B cell (primary cell): ENCODE measurements around the gene SLC1A4. TPM values are rescaled to one million over a fixed set of nuclear protein-coding genes. Genes with fewer than 3 reads are reported as not detected.

Experiments used
- ATAC-seq: fragments of 200-7000 bp; cut with Tn5 transposase; one replicate; pipeline ENCODE4 v1.10.0; 2021; ENCODE audit warnings: low read depth, mild to moderate bottlenecking, moderate number of reproducible peaks, moderate library complexity
- CTCF ChIA-PET: fragments of 350-600 bp; sonication (Branson Sonifier 250); formaldehyde crosslinking; loops from one replicate; lab custom pipeline; 2021; ENCODE audit warnings: antibody characterized with exemption, inconsistent platforms; lab: Charles Lee
- POLR2A ChIA-PET: fragments of 350-600 bp; sonication (Branson Sonifier 250); formaldehyde crosslinking; loops from one replicate; lab custom pipeline; 2021; ENCODE audit warnings: antibody characterized with exemption; lab: Charles Lee
- DNase-seq: peaks from one replicate; pipeline ENCODE4 v3.0.0; 2013
- H2AFZ ChIP-seq: 2 replicates; pipeline ENCODE4 v1.6.1; 2012; ENCODE audit warnings: mild to moderate bottlenecking, low read depth, low read length; ENCODE audit not compliant: insufficient read depth, poor library complexity, severe bottlenecking
- H3K27ac ChIP-seq, 2 donors: 1 replicate in 1 of 2; 2 replicates in 1 of 2; pipeline ENCODE4 v1.5.1; 2012 to 2013; ENCODE audit warnings: low read length in 2 of 2, mild to moderate bottlenecking in 2 of 2, moderate library complexity in 1 of 2
- H3K27me3 ChIP-seq, 4 experiments: fragments of 200-600 bp in 1 of 4; sonication (generic) in 1 of 4; replicated peaks in 1 of 4; 1 replicate in 2 of 4; 2 replicates in 2 of 4; pipeline versions ENCODE4 v1.6.1 to v1.7.0; 2013 to 2016; ENCODE audit warnings: low read length in 3 of 4, mild to moderate bottlenecking in 2 of 4, mixed read lengths in 1 of 4, moderate library complexity in 1 of 4; ENCODE audit not compliant: insufficient read depth in 4 of 4, control insufficient read depth in 3 of 4; ENCODE audit errors: control extremely low read depth in 1 of 4
- H3K36me3 ChIP-seq, 2 experiments: replicated peaks in 1 of 2; 1 replicate in 1 of 2; 2 replicates in 1 of 2; pipeline versions ENCODE4 v1.6.1 to v1.7.1; 2013; ENCODE audit warnings: low read length in 1 of 2; ENCODE audit not compliant: insufficient read depth in 2 of 2, control insufficient read depth in 1 of 2; ENCODE audit errors: control extremely low read depth in 1 of 2, extremely low read depth in 1 of 2
- H3K4me1 ChIP-seq, 2 donors: fragments of 200-600 bp in 1 of 2; sonication (generic) in 1 of 2; 1 replicate in 1 of 2; 2 replicates in 1 of 2; pipeline versions ENCODE4 v1.5.1 to v1.6.1; 2013 to 2017; ENCODE audit warnings: low read length in 2 of 2; ENCODE audit not compliant: control insufficient read depth in 2 of 2, insufficient read depth in 2 of 2
- H3K4me2 ChIP-seq: replicated peaks from 2 replicates; pipeline ENCODE3; 2012; ENCODE audit warnings: mild to moderate bottlenecking, low read depth, low read length; ENCODE audit not compliant: poor library complexity, severe bottlenecking
- H3K4me3 ChIP-seq, 5 experiments: fragments of 200-600 bp in 1 of 5; sonication (generic) in 1 of 5; 1 replicate in 3 of 5; 2 replicates in 2 of 5; pipeline versions ENCODE4 v1.5.1 to v1.7.0; 2011 to 2016; ENCODE audit warnings: low read length in 4 of 5, mild to moderate bottlenecking in 4 of 5, low read depth in 2 of 5, control low read depth in 1 of 5, moderate library complexity in 1 of 5; ENCODE audit not compliant: insufficient read depth in 1 of 5; ENCODE audit errors: control extremely low read depth in 1 of 5, extremely low read depth in 1 of 5
- H3K79me2 ChIP-seq: fragments of 200-600 bp; sonication (generic); one replicate; pipeline ENCODE4 v1.6.0; 2016; ENCODE audit warnings: low read length; ENCODE audit not compliant: control insufficient read depth, insufficient read depth
- H3K9ac ChIP-seq: fragments of 200-600 bp; sonication (generic); 2 replicates; pipeline ENCODE4 v1.6.1; 2017; ENCODE audit warnings: mild to moderate bottlenecking, low read length, moderate library complexity
- H3K9me3 ChIP-seq, 3 donors: one replicate each; pipeline versions ENCODE4 v1.6.1 to v1.7.1; 2013; ENCODE audit warnings: low read length in 2 of 3; ENCODE audit not compliant: control insufficient read depth in 2 of 3, insufficient read depth in 1 of 3; ENCODE audit errors: control extremely low read depth in 1 of 3
- H4K20me1 ChIP-seq: 2 replicates; pipeline ENCODE4 v1.6.0; 2012; ENCODE audit warnings: mild to moderate bottlenecking, low read length; ENCODE audit not compliant: insufficient read depth, control insufficient read depth, poor library complexity, severe bottlenecking
- H3K27ac Mint-ChIP-seq: one replicate; pipeline ENCODE4 v1.8.0; 2021; ENCODE audit warnings: mixed read lengths
- H3K27me3 Mint-ChIP-seq: one replicate; pipeline ENCODE4 v1.8.0; 2021; ENCODE audit warnings: mixed read lengths
- H3K4me1 Mint-ChIP-seq: one replicate; pipeline ENCODE4 v1.8.0; 2021; ENCODE audit warnings: mixed read lengths
- H3K4me3 Mint-ChIP-seq: one replicate; pipeline ENCODE4 v1.8.0; 2021; ENCODE audit warnings: mixed read lengths
- H3K9me3 Mint-ChIP-seq: one replicate; pipeline ENCODE4 v1.8.0; 2022; ENCODE audit warnings: mixed read lengths; ENCODE audit not compliant: insufficient read depth
- EZH2 ChIP-seq: IDR thresholded peaks from 2 replicates; pipeline ENCODE4 v1.6.1; 2012; ENCODE audit warnings: borderline replicate concordance, low read depth, mild to moderate bottlenecking, moderate library complexity, low read length; ENCODE audit not compliant: insufficient read depth, poor library complexity, severe bottlenecking
- WGBS: methylation state at CpG from one replicate; pipeline ENCODE4 v1.1.5; 2013; ENCODE audit warnings: missing lambda C conversion rate; ENCODE audit not compliant: insufficient coverage; 5-methylcytosine and 5-hydroxymethylcytosine counted together
- intact Hi-C: fragments of 100-400 bp; cut with micrococcal nuclease; formaldehyde crosslinking; loops from one replicate; pipeline ENCODE4 v1.10.0; 2022
- polyA plus RNA-seq: library from polyadenylated mRNA; depleted of rRNA; stranded (reverse); fragments of >200 nt; gene quantifications from 2 replicates; pipeline ENCODE4 v1.2.3, GENCODE V29; 2012
- total RNA-seq, 2 donors: library from RNA; stranded (reverse); fragments of 120-200 nt in 1 of 2; gene quantifications; 1 replicate in 1 of 2; 2 replicates in 1 of 2; pipeline versions ENCODE4 v1.2.3 to v1.2.4, GENCODE V29; 2013 to 2022
- TF ChIP-seq, protein P1 (sequence below): fragments of 200-600 bp; IDR thresholded peaks from one replicate; pipeline ENCODE4 v1.8.0; 2022; ENCODE audit warnings: antibody characterized with exemption, mild to moderate bottlenecking

SLC1A4 gene
- total and polyA plus RNA-seq, 2 donors (not counting 1 experiment from before 2014, with no cell fraction given) = 1.7 to 15.7 TPM

DNA sequence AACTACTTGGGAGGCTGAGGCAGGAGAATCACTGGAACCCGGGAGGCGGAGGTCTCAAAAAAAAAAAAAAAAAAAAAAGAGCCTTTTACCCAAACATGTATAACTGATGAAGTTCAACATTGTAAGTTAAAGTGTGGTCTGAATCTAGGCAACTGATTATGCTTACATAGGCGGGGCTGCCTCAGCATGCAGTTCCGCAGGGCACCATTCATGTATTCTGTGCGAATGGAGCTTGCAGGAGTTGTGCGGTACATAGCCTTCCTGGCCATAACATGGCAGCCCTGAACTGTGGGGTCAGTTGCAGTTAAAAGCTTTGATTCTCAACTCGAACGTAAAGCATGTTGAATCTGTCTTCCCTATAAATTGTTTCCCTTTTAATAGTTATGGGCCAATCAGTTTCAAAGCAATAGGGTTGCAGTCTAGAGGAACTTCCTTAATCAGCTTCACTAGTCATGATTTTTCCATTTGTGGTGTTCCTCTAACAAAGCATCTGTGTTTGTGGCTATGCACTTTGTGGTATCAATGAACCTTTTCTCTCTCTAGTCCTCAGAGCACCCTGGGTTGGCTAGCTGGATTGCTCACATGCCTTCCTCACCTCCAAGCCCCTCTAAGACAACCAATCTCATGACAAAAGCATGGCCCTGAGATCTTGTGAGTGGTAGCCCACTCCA lies 36.4 kb downstream of the SLC1A4 start:
- TF ChIP-seq EZH2 = no peak
- TF ChIP-seq, protein P1, sequence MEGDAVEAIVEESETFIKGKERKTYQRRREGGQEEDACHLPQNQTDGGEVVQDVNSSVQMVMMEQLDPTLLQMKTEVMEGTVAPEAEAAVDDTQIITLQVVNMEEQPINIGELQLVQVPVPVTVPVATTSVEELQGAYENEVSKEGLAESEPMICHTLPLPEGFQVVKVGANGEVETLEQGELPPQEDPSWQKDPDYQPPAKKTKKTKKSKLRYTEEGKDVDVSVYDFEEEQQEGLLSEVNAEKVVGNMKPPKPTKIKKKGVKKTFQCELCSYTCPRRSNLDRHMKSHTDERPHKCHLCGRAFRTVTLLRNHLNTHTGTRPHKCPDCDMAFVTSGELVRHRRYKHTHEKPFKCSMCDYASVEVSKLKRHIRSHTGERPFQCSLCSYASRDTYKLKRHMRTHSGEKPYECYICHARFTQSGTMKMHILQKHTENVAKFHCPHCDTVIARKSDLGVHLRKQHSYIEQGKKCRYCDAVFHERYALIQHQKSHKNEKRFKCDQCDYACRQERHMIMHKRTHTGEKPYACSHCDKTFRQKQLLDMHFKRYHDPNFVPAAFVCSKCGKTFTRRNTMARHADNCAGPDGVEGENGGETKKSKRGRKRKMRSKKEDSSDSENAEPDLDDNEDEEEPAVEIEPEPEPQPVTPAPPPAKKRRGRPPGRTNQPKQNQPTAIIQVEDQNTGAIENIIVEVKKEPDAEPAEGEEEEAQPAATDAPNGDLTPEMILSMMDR = no peak
- DNase-seq = peak; percentile 66
- peak overlapping the region in 1 of 5 experiments; percentile 24 for H3K4me3 ChIP-seq
- no peaks in the 10 kb centered on the region for H3K27me3 ChIP-seq
- H2AFZ ChIP-seq = no peak overlapping the region
- H3K36me3 ChIP-seq = peaks cover 0 to 35% of the 10 kb centered on the region in 2 experiments
- Mint-ChIP-seq H3K4me3 (peak overlapping the region; percentile 72), H3K4me1 (peaks cover 56% of the 10 kb centered on the region), H3K27me3 (no peaks in the 10 kb centered on the region), H3K9me3 (no peaks in the 10 kb centered on the region), H3K27ac (peak overlapping the region; percentile 90)
- H3K4me2 ChIP-seq = peak overlapping the region; percentile 54
- peak overlapping the region; percentile 75 to 86 for H3K27ac ChIP-seq
- peaks cover 32% of the 10 kb centered on the region for H3K79me2 ChIP-seq
- peak; percentile 31 for ATAC-seq
- H3K9me3 ChIP-seq = no peaks in the 10 kb centered on the region
- no peak overlapping the region for H3K9ac ChIP-seq
- ChIA-PET POLR2A (interaction anchor here (0.6 to 2.1 kb wide), 6 partner anchors 9 to 389 kb away, joined by 3 to 11 read pairs (median 6); partner anchors contain the start of gene CEP68), CTCF (interaction anchor here (0.7 to 20.2 kb wide), 10 partner anchors 8 to 107 kb away, joined by 3 to 360 read pairs (median 4); partner anchors contain the start of gene CEP68)
- no peaks in the 10 kb centered on the region for H4K20me1 ChIP-seq
- H3K4me1 ChIP-seq = peaks cover 55 to 69% of the 10 kb centered on the region in 2 donors
- intact Hi-C loops = loop anchor here (2.0 to 5.0 kb wide), 3 partner anchors 15 to 501 kb away; partner anchors contain the start of gene AFTPH
- 69% methylated on average over 3 of the region's 8 CpGs for WGBS

DNA sequence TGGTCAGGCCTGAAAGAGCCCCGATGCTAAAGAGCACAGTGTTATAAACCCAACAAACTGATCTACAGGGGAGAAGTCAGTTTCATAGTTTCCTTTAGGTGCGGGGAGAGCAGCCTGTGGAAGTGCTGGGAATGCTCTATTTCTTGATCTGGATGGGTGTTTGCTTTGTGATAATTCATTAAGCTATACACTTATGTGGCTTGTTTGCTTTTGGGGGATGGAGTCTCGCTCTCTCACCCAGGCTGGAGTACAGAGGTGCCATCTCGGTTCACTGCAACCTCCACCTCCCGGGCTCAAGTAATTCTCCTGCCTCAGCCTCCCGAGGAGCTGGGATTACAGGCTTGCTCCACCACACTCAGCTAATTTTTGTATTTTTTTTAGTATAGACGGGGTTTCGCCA lies 37.0 kb downstream of the SLC1A4 start:
- Histone ChIP-seq H3K4me3 (no peak overlapping the region), H3K27me3 (no peaks in the 10 kb centered on the region), H3K79me2 (peaks cover 32% of the 10 kb centered on the region), H3K4me2 (peak overlapping the region; percentile 54), H4K20me1 (no peaks in the 10 kb centered on the region), H3K9ac (no peak overlapping the region), H3K9me3 (no peaks in the 10 kb centered on the region), H2AFZ (no peak overlapping the region), H3K27ac (peak overlapping the region; percentile 75 to 86), H3K4me1 (peaks cover 61 to 75% of the 10 kb centered on the region in 2 donors), H3K36me3 (peaks cover 0 to 32% of the 10 kb centered on the region in 2 experiments)
- ChIA-PET POLR2A (interaction anchor here (0.6 to 2.1 kb wide), 4 partner anchors 8 to 94 kb away, joined by 3 to 11 read pairs (median 4); no protein-coding TSS in a partner anchor), CTCF (interaction anchor here (0.8 to 20.2 kb wide), 10 partner anchors 9 to 108 kb away, joined by 3 to 360 read pairs (median 4); partner anchors contain the start of gene CEP68)
- DNase-seq (no peak), ATAC-seq (no peak)
- intact Hi-C loops = loop anchor here (2.0 to 5.0 kb wide), 3 partner anchors 15 to 501 kb away; partner anchors contain the start of gene AFTPH
- H3K27ac Mint-ChIP-seq = peak overlapping the region; percentile 90
- WGBS = no CpG with 5 or more reads among the region's 8 CpGs
- no peaks in the 10 kb centered on the region for H3K9me3 Mint-ChIP-seq
- H3K27me3 Mint-ChIP-seq = no peaks in the 10 kb centered on the region
- TF ChIP-seq, protein P1 = no peak
- TF ChIP-seq EZH2 = no peak
- peak overlapping the region; percentile 72 for H3K4me3 Mint-ChIP-seq
- H3K4me1 Mint-ChIP-seq = peaks cover 62% of the 10 kb centered on the region
